Rectal smooth muscle tissue (tissue), 1 donor: Measurements from ENCODE around the gene DNAJC1.
"Not testable (repeated sequence)": the region's sequence is repeated elsewhere in the genome, so short reads cannot be mapped to it uniquely, and the experiment has no call there.

Experiments
- H3K27ac ChIP-seq: one replicate; pipeline ENCODE4 v1.7.0; 2013; ENCODE audit warnings: low read depth, low read length, inconsistent platforms
- H3K27me3 ChIP-seq: one replicate; pipeline ENCODE4 v1.7.0; 2013; ENCODE audit warnings: low read length; ENCODE audit not compliant: control insufficient read depth, insufficient read depth
- H3K36me3 ChIP-seq: one replicate; pipeline ENCODE4 v1.7.0; 2013; ENCODE audit warnings: low read length; ENCODE audit not compliant: control insufficient read depth, insufficient read depth
- H3K4me1 ChIP-seq: one replicate; pipeline ENCODE4 v1.7.0; 2013; ENCODE audit warnings: low read length; ENCODE audit not compliant: control insufficient read depth, insufficient read depth
- H3K4me3 ChIP-seq: one replicate; pipeline ENCODE4 v1.7.0; 2013; ENCODE audit warnings: low read length
- H3K9ac ChIP-seq: one replicate; pipeline ENCODE4 v1.7.0; 2013; ENCODE audit warnings: low read length

DNAJC1 gene

GRCh38 chr10:21719502-21719901 lies 284.0 kb downstream of the DNAJC1 start:
- peaks cover 8% of the 10 kb centered on the region for H3K4me1 ChIP-seq
- no peaks in the 10 kb centered on the region for H3K27me3 ChIP-seq

GRCh38 chr10:21717437-21718054 lies 286.0 kb downstream of the DNAJC1 start:
- not testable (repeated sequence) for H3K27ac ChIP-seq

More at GRCh38 chr10:21719502-21719901, 284.0 kb downstream of the DNAJC1 start:
- Histone ChIP-seq H3K36me3 (peaks cover 1% of the 10 kb centered on the region), H3K4me3 (no peak overlapping the region), H3K9ac (no peak overlapping the region), H3K27ac (no peak overlapping the region)

GRCh38 chr10:21715531-21716195 lies 287.9 kb downstream of the DNAJC1 start:
- Histone ChIP-seq H3K4me1 (no peaks in the 10 kb centered on the region), H3K27ac (no peak overlapping the region), H3K36me3 (peaks cover 4% of the 10 kb centered on the region), H3K9ac (no peak overlapping the region), H3K4me3 (no peak overlapping the region), H3K27me3 (no peaks in the 10 kb centered on the region)

More at GRCh38 chr10:21717437-21718054, 286.0 kb downstream of the DNAJC1 start:
- not testable (repeated sequence) for H3K4me1 ChIP-seq, H3K27me3 ChIP-seq, H3K4me3 ChIP-seq, H3K9ac ChIP-seq, H3K36me3 ChIP-seq

- H3K9ac ChIP-seq, result no peak overlapping the region
- no peak overlapping the region for H3K27ac ChIP-seq
- H3K36me3 ChIP-seq, result peaks cover 4% of the 10 kb centered on the region
- H3K27me3 ChIP-seq, result no peaks in the 10 kb centered on the region
- H3K4me3 ChIP-seq, result no peak overlapping the region
- no peaks in the 10 kb centered on the region for H3K4me1 ChIP-seq
These were observed 290.6 kb downstream of the DNAJC1 start for GRCh38 chr10:21712975-21713374.

- Histone ChIP-seq H3K4me3 (no peak overlapping the region), H3K27ac (no peak overlapping the region), H3K36me3 (no peaks in the 10 kb centered on the region), H3K9ac (no peak overlapping the region), H3K27me3 (no peaks in the 10 kb centered on the region), H3K4me1 (no peaks in the 10 kb centered on the region)
These were observed 296.0 kb downstream of the DNAJC1 start for GRCh38 chr10:21707498-21707897.
